AG04450 (cell line): ENCODE data around the gene CPVL. TPM values are rescaled to one million over a fixed set of nuclear protein-coding genes. Genes with fewer than 3 reads are reported as not detected.

Experiments used
- CTCF ChIA-PET: fragments of 300-600, 350-600 bp; formaldehyde crosslinking; extraction: SDS; loops from one replicate; lab custom pipeline; 2022; ENCODE audit warnings: antibody characterized with exemption, inconsistent platforms; lab: Charles Lee
- POLR2A ChIA-PET: fragments of 350-600 bp; formaldehyde crosslinking; extraction: SDS; loops from one replicate; lab custom pipeline; 2021; ENCODE audit warnings: antibody characterized with exemption, inconsistent platforms; lab: Yijun Ruan, JAX
- DNase-seq: peaks from one replicate; pipeline ENCODE4 v3.0.0-alpha.2; 2011; ENCODE audit warnings: low read depth, low spot score
- H3K27ac ChIP-seq: one replicate; pipeline ENCODE4 v1.5.1; 2012; ENCODE audit warnings: low read depth, low read length, control low read depth
- H3K27me3 ChIP-seq: one replicate; pipeline ENCODE4 v1.6.0; 2012; ENCODE audit warnings: low read length; ENCODE audit not compliant: control insufficient read depth, insufficient read depth
- H3K4me3 ChIP-seq: 2 replicates; pipeline ENCODE4 v1.5.1; 2011; ENCODE audit warnings: mild to moderate bottlenecking, low read depth, low read length, control low read depth
- H3K9me3 ChIP-seq: 2 replicates; pipeline ENCODE4 v1.5.1; 2012; ENCODE audit warnings: low read length; ENCODE audit not compliant: control insufficient read depth, insufficient read depth
- polyA plus RNA-seq: library from polyadenylated mRNA; depleted of rRNA; stranded (reverse); fragments of >200 nt; gene quantifications from 2 replicates; pipeline ENCODE4 v1.2.3, GENCODE V29; 2011
- TF ChIP-seq, protein P1 (sequence below): IDR thresholded peaks from 2 replicates; pipeline ENCODE4 v1.5.1; 2011; ENCODE audit warnings: low read depth, low read length, control low read depth, inconsistent platforms

Gene CPVL
- polyA plus RNA-seq, 1 experiment = not detected

DNA sequence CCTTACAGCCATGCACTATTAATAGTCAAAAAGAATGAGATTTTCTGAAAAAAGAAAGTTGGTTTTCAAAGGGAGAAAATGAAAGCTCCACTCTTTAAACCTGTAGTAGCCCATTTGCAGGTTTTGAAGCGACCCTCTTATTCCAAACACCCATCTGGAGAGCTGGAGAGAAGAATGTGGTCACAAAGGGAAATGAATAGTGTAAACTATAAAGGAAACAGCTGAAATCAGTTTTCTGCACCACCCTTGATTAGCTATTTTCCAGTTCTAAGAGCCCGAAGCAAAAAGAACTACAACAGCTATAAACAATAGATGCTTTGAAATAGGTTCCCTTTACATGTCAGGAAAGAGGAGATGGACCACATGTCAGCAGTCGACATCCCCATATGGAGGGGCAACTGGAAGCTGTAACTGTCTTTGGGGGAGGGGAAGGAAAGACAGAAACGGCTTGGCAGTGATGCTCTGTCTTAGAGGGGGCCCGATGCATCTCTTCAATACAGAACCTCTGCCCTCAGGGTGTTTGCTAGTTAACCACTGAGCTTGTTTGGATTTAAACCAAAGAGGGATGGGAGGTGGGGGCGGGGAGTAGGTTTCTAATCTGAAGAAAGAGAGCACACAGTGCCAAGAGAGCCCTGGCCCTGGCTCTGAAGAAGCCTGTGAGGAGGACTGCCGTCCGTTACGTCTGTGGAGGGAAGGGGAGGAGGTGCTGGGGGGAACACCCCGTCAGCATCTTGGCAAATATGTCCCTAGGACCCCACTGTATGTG is 55.3 kb downstream of the CPVL start:
- Histone ChIP-seq H3K4me3 (peak overlapping the region; percentile 31), H3K27ac (no peak overlapping the region), H3K9me3 (no peaks in the 10 kb centered on the region), H3K27me3 (peaks cover 6% of the 10 kb centered on the region)
- TF ChIP-seq, protein P1, sequence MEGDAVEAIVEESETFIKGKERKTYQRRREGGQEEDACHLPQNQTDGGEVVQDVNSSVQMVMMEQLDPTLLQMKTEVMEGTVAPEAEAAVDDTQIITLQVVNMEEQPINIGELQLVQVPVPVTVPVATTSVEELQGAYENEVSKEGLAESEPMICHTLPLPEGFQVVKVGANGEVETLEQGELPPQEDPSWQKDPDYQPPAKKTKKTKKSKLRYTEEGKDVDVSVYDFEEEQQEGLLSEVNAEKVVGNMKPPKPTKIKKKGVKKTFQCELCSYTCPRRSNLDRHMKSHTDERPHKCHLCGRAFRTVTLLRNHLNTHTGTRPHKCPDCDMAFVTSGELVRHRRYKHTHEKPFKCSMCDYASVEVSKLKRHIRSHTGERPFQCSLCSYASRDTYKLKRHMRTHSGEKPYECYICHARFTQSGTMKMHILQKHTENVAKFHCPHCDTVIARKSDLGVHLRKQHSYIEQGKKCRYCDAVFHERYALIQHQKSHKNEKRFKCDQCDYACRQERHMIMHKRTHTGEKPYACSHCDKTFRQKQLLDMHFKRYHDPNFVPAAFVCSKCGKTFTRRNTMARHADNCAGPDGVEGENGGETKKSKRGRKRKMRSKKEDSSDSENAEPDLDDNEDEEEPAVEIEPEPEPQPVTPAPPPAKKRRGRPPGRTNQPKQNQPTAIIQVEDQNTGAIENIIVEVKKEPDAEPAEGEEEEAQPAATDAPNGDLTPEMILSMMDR = no peak
- ChIA-PET POLR2A (interaction anchor here (0.7 kb wide), 1 partner anchor 194 kb away, joined by 4 read pairs; no protein-coding TSS in a partner anchor), CTCF (interaction anchor here (0.9 to 26.2 kb wide), 5 partner anchors 11 to 166 kb away, joined by 3 to 930 read pairs (median 7); no protein-coding TSS in a partner anchor)
- no peak for DNase-seq

DNA sequence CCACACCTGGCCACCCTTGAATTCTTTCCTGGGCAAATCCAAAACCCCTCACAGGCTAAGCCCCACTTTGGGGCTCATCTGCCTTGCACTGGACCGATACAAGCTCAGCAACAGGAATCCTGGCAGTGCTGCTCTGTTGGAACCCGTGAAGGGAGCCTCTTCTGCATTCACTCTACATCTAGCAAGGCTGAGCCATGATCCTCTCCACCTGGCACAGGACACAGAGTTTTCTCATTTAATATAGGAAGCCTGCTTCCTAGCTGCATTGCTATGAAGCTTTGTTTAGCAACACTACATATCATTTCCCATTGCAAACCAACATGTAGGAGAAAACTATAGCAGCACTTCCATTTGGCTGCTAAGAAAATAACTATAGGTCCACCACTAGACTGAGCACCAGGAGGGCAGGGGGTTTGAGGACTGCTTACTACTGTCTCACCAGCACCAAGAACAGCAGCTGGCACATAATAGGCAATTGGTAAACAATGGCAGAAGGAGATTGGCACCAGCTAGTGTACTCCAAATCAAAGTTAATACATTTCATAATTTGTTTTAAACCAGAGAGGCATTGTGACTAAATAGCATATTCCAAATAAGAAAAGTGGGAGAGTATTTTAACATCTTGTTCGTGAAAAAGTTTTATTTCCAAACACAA is 56.1 kb downstream of the CPVL start:
- TF ChIP-seq, protein P1 = no peak
- DNase-seq = no peak
- ChIA-PET POLR2A (no interaction called here), CTCF (interaction anchor here (0.9 to 26.2 kb wide), 5 partner anchors 12 to 166 kb away, joined by 3 to 930 read pairs (median 7); no protein-coding TSS in a partner anchor)
- Histone ChIP-seq H3K4me3 (no peak overlapping the region), H3K27me3 (peaks cover 6% of the 10 kb centered on the region), H3K9me3 (no peaks in the 10 kb centered on the region), H3K27ac (no peak overlapping the region)

DNA sequence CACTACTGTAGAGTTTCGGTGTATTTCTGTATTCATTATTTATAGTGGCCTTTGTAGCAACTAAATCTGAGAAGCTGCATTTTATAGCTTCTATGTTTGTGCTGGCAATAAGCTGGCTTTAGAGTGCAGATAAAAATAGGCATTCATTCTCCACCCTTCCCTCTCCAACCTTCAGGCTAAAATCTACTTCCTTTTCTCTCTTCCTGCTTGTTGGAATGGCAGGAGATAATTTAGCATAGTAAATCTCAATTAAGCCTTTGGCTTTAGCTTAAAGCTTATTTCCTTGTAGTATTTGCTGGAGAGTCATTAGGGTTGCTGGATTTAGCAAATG is 58.5 kb downstream of the CPVL start:
- TF ChIP-seq, protein P1 = no peak
- Histone ChIP-seq H3K9me3 (no peaks in the 10 kb centered on the region), H3K27me3 (peaks cover 6% of the 10 kb centered on the region), H3K27ac (no peak overlapping the region), H3K4me3 (no peak overlapping the region)
- no peak for DNase-seq
- CTCF ChIA-PET = interaction anchor here (0.9 to 1.7 kb wide), 3 partner anchors 14 to 161 kb away, joined by 3 to 11 read pairs (median 7); no protein-coding TSS in a partner anchor
- POLR2A ChIA-PET = no interaction called here

DNA sequence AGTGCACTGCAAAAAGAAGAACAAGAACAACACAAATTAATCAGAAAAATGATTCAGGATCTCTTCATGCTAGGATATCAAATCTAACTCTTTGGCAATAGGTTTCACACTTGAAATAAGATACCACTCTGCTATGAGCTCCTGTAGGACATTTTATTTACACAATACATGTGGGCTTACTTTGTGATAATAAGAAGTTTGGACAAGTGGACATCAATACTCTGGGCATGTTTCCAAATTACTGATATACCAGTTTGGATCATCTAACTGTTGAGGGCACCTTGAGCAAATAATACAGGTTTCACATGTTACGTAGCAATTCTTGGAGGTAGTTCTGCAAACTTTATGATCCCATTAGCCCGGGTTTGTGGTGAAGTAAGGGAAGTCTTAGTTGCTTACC is 59.8 kb downstream of the CPVL start:
- H3K27me3 ChIP-seq = peaks cover 6% of the 10 kb centered on the region
- H3K27ac ChIP-seq = no peak overlapping the region
- H3K9me3 ChIP-seq = no peaks in the 10 kb centered on the region
- POLR2A ChIA-PET = interaction anchor here (0.6 kb wide), 1 partner anchor 192 kb away, joined by 3 read pairs; no protein-coding TSS in a partner anchor
- no peak for DNase-seq
- no peak overlapping the region for H3K4me3 ChIP-seq
- TF ChIP-seq, protein P1 = no peak
- CTCF ChIA-PET = interaction anchor here (1.7 kb wide), 1 partner anchor 159 kb away, joined by 11 read pairs; no protein-coding TSS in a partner anchor

DNA sequence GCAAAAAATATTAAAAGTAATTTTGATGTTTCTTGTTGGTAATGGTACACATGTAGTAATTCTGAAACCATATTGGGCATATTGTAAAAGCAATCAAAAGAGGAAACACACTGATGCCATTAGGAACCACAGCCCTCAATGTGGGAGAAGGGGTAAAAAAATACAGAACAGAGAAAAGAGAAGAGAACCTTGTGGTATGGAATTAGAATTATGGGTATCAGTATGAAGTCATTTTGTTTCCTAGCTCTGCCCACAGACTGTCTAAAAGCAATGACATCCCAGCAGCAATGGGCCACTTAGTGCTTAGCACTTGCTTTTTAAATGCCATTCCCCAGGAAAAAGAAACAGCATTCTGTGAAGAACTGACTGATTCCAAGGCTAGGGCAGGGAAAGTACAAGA is 61.5 kb downstream of the CPVL start:
- no peak for DNase-seq
- TF ChIP-seq, protein P1 = no peak
- Histone ChIP-seq H3K4me3 (no peak overlapping the region), H3K27me3 (no peaks in the 10 kb centered on the region), H3K9me3 (no peaks in the 10 kb centered on the region), H3K27ac (no peak overlapping the region)
- ChIA-PET POLR2A (no interaction called here), CTCF (no interaction called here)
